Calu3 (cell line): ENCODE results near the gene VPS54. TPM values are rescaled to one million over a fixed set of nuclear protein-coding genes. Genes with fewer than 3 reads are reported as not detected.

Experiments used
- BruUV-seq: library from RNA; stranded (reverse); fragments of 400-500 nt; replicated peaks from 2 replicates; lab custom pipeline; 2021; lab: Mats Ljungman, UMichigan
- CTCF ChIA-PET: fragments of 300-600 bp; sonication (Branson Sonifier 250); formaldehyde crosslinking; loops from one replicate; lab custom pipeline; 2022; ENCODE audit warnings: antibody characterized with exemption; lab: Charles Lee
- DNase-seq: peaks from one replicate; pipeline ENCODE4 v3.0.0; 2022
- H3K27ac Mint-ChIP-seq: one replicate; pipeline ENCODE4 v1.8.0; 2022; ENCODE audit warnings: mixed read lengths; ENCODE audit not compliant: unreplicated experiment
- H3K27me3 Mint-ChIP-seq: one replicate; pipeline ENCODE4 v1.8.0; 2022; ENCODE audit warnings: mixed read lengths; ENCODE audit not compliant: unreplicated experiment
- H3K36me3 Mint-ChIP-seq: one replicate; pipeline ENCODE4 v1.8.0; 2022; ENCODE audit warnings: mild to moderate bottlenecking, moderate library complexity, mixed read lengths; ENCODE audit not compliant: insufficient read depth, unreplicated experiment
- H3K4me1 Mint-ChIP-seq: one replicate; pipeline ENCODE4 v1.8.0; 2022; ENCODE audit warnings: mild to moderate bottlenecking, low read depth, mixed read lengths; ENCODE audit not compliant: unreplicated experiment
- H3K4me3 Mint-ChIP-seq: one replicate; pipeline ENCODE4 v1.8.0; 2022; ENCODE audit warnings: mild to moderate bottlenecking, low read depth, moderate library complexity, mixed read lengths; ENCODE audit not compliant: unreplicated experiment
- H3K9me3 Mint-ChIP-seq: one replicate; pipeline ENCODE4 v1.8.0; 2022; ENCODE audit warnings: low read depth, mixed read lengths; ENCODE audit not compliant: unreplicated experiment
- CTCF ChIP-seq: fragments of 200-600 bp; IDR thresholded peaks from one replicate; pipeline ENCODE4 v1.8.0; 2022; ENCODE audit warnings: antibody characterized with exemption; ENCODE audit not compliant: unreplicated experiment
- intact Hi-C: fragments of 100-400 bp; cut with micrococcal nuclease; formaldehyde crosslinking; loops from one replicate; pipeline ENCODE4 v1.10.0; 2022; ENCODE audit not compliant: unreplicated experiment
- total RNA-seq: library from RNA; stranded (reverse); gene quantifications from 2 replicates; pipeline ENCODE4 v1.2.3, GENCODE V29; 2022

The VPS54 gene
- total RNA-seq, 1 experiment from 2014 or later = 11.7 TPM

GRCh38 chr2:64015898-64016297 lies 3.3 kb downstream of the VPS54 start:
- no peak overlapping the region for H3K27ac Mint-ChIP-seq
- peaks cover 35% of the 10 kb centered on the region for H3K4me1 Mint-ChIP-seq
- CTCF ChIA-PET = no interaction called here
- no peaks in the 10 kb centered on the region for H3K27me3 Mint-ChIP-seq
- no peak for TF ChIP-seq CTCF
- intact Hi-C loops = no loop called here
- H3K4me3 Mint-ChIP-seq = no peak overlapping the region
- BruUV-seq = no TSS peak
- peaks cover 27% of the 10 kb centered on the region for H3K36me3 Mint-ChIP-seq
- H3K9me3 Mint-ChIP-seq = no peaks in the 10 kb centered on the region
- no peak for DNase-seq

DNA sequence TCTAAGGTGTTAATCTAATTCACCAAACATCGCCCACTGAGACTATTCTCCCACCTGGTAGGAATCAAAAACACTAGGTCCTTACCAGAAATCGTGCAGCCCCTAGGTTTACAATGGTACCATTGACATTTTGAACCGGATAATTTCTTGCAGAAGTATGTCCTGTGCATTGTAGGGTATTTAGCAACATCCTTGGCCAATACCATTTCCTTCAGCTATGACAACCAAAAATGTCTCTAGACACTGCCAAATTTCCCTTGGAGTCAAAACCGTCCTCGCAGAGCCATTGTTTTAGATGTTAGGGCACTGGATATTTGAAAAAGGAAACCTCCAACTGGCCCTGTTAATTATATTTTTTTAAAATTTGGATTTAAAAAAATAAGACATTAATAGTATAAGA lies 3.8 kb downstream of the VPS54 start:
- no peak overlapping the region for H3K27ac Mint-ChIP-seq
- peaks cover 27% of the 10 kb centered on the region for H3K36me3 Mint-ChIP-seq
- H3K4me1 Mint-ChIP-seq = peaks cover 30% of the 10 kb centered on the region
- no peaks in the 10 kb centered on the region for H3K9me3 Mint-ChIP-seq
- BruUV-seq = no TSS peak
- no peaks in the 10 kb centered on the region for H3K27me3 Mint-ChIP-seq
- no peak overlapping the region for H3K4me3 Mint-ChIP-seq
- intact Hi-C loops = no loop called here
- no peak for TF ChIP-seq CTCF
- no peak for DNase-seq
- CTCF ChIA-PET = interaction anchor here (0.5 kb wide), 1 partner anchor 43 kb away, joined by 4 read pairs; no protein-coding TSS in a partner anchor

- Mint-ChIP-seq H3K36me3 (peaks cover 20% of the 10 kb centered on the region), H3K27me3 (no peaks in the 10 kb centered on the region), H3K4me1 (peaks cover 22% of the 10 kb centered on the region), H3K9me3 (no peaks in the 10 kb centered on the region), H3K4me3 (no peak overlapping the region), H3K27ac (no peak overlapping the region)
- intact Hi-C loops = no loop called here
- BruUV-seq = no TSS peak
- no peak for DNase-seq
- no peak for TF ChIP-seq CTCF
- CTCF ChIA-PET = interaction anchor here (0.7 kb wide), 1 partner anchor 325 kb away, joined by 3 read pairs; no protein-coding TSS in a partner anchor
These were observed 4.6 kb downstream of the VPS54 start for GRCh38 chr2:64014628-64015027.

- CTCF ChIA-PET = no interaction called here
- no peaks in the 10 kb centered on the region for H3K9me3 Mint-ChIP-seq
- H3K4me1 Mint-ChIP-seq = peaks cover 20% of the 10 kb centered on the region
- TF ChIP-seq CTCF = no peak
- BruUV-seq = no TSS peak
- H3K27me3 Mint-ChIP-seq = no peaks in the 10 kb centered on the region
- H3K36me3 Mint-ChIP-seq = peaks cover 4% of the 10 kb centered on the region
- intact Hi-C loops = no loop called here
- H3K4me3 Mint-ChIP-seq = no peak overlapping the region
- no peak overlapping the region for H3K27ac Mint-ChIP-seq
- DNase-seq = no peak
These were observed 6.2 kb downstream of the VPS54 start for GRCh38 chr2:64013053-64013452.
